CD8-positive, alpha-beta memory T cell (primary cell): ENCODE data around the gene ARID1A. TPM values are rescaled to one million over a fixed set of nuclear protein-coding genes. Genes with fewer than 3 reads are reported as not detected.
A peak's percentile ranks its signal among the peaks of the same experiment; 100 is the strongest.

ENCODE experiments used
- CTCF ChIA-PET: fragments of 350-600 bp; sonication (Branson Sonifier 250); formaldehyde crosslinking; loops from one replicate; lab custom pipeline; 2021; ENCODE audit warnings: antibody characterized with exemption; lab: Charles Lee
- POLR2A ChIA-PET: fragments of 350-600 bp; sonication (Branson Sonifier 250); formaldehyde crosslinking; loops from one replicate; lab custom pipeline; 2021; ENCODE audit warnings: antibody characterized with exemption; lab: Charles Lee
- DNase-seq, 5 donors: peaks; one replicate each; pipeline versions ENCODE4 v3.0.0 to v3.0.0-alpha.2; 2020 to 2022; ENCODE audit warnings: mixed read lengths in 1 of 5
- H3K27ac ChIP-seq: one replicate; pipeline ENCODE4 v1.7.0; 2013; ENCODE audit warnings: low read depth, mild to moderate bottlenecking, low read length, moderate library complexity
- H3K27me3 ChIP-seq: 2 replicates; pipeline ENCODE4 v1.7.0; 2013; ENCODE audit warnings: low read length, mild to moderate bottlenecking; ENCODE audit not compliant: insufficient read depth, poor library complexity, severe bottlenecking
- H3K36me3 ChIP-seq: 2 replicates; pipeline ENCODE4 v1.7.0; 2013; ENCODE audit warnings: mild to moderate bottlenecking, low read length, moderate library complexity; ENCODE audit not compliant: insufficient read depth
- H3K4me1 ChIP-seq: 2 replicates; pipeline ENCODE4 v1.7.0; 2013; ENCODE audit warnings: mild to moderate bottlenecking, low read length, moderate library complexity; ENCODE audit not compliant: insufficient read depth
- H3K4me3 ChIP-seq: 2 replicates; pipeline ENCODE4 v1.7.0; 2013; ENCODE audit warnings: mild to moderate bottlenecking, low read length
- H3K9me3 ChIP-seq: 2 replicates; pipeline ENCODE4 v1.7.0; 2013; ENCODE audit warnings: mild to moderate bottlenecking, low read length
- H3K27ac Mint-ChIP-seq, 8 donors: one replicate each; pipeline ENCODE4 v1.8.0; 2020 to 2021; ENCODE audit warnings: mixed read lengths in 8 of 8, mild to moderate bottlenecking in 6 of 8, inconsistent platforms in 3 of 8, moderate library complexity in 3 of 8
- H3K27me3 Mint-ChIP-seq, 2 donors: one replicate each; pipeline ENCODE4 v1.8.0; 2020 to 2021; ENCODE audit warnings: mixed read lengths in 2 of 2, mild to moderate bottlenecking in 1 of 2, moderate library complexity in 1 of 2
- H3K36me3 Mint-ChIP-seq, 3 donors: one replicate each; pipeline ENCODE4 v1.8.0; 2020 to 2021; ENCODE audit warnings: mixed read lengths in 3 of 3, inconsistent platforms in 1 of 3, mild to moderate bottlenecking in 1 of 3
- H3K4me1 Mint-ChIP-seq, 3 donors: one replicate each; pipeline ENCODE4 v1.8.0; 2020 to 2021; ENCODE audit warnings: mixed read lengths in 3 of 3, inconsistent platforms in 1 of 3, mild to moderate bottlenecking in 1 of 3
- H3K4me3 Mint-ChIP-seq, 7 donors: one replicate each; pipeline ENCODE4 v1.8.0; 2020 to 2021; ENCODE audit warnings: mixed read lengths in 7 of 7, mild to moderate bottlenecking in 6 of 7, moderate library complexity in 4 of 7, inconsistent platforms in 2 of 7
- H3K9me3 Mint-ChIP-seq, 5 donors: one replicate each; pipeline ENCODE4 v1.8.0; 2020 to 2022; ENCODE audit warnings: mixed read lengths in 5 of 5, mild to moderate bottlenecking in 3 of 5, moderate library complexity in 2 of 5, inconsistent platforms in 1 of 5
- polyA plus RNA-seq: library from polyadenylated mRNA; unstranded; fragments of 300-500 nt; fragmentation: Illumina TruSeq; gene quantifications from one replicate; pipeline ENCODE4 v1.2.3, GENCODE V29; 2021
- total RNA-seq, 2 experiments: library from RNA; stranded (reverse); gene quantifications; one replicate each; pipeline ENCODE4 v1.2.3, GENCODE V29; 2021

ARID1A gene
- total and polyA plus RNA-seq, 3 experiments from 2014 or later = 31.6 to 90.9 (median 88.4) TPM

GRCh38 chr1:26706315-26706714 is 10.5 kb downstream of the ARID1A start:
- peaks cover 71% of the 10 kb centered on the region for H3K4me1 ChIP-seq
- H3K4me3 Mint-ChIP-seq = peak overlapping the region; percentile 25 to 73 (median 57)
- no peaks in the 10 kb centered on the region for H3K9me3 ChIP-seq
- no peaks in the 10 kb centered on the region for H3K27me3 Mint-ChIP-seq
- peaks cover 3 to 45% (median 5%) of the 10 kb centered on the region in 3 donors for H3K36me3 Mint-ChIP-seq
- no peak for DNase-seq
- H3K9me3 Mint-ChIP-seq = no peaks in the 10 kb centered on the region
- peak overlapping the region; percentile 4 to 84 (median 70) for H3K27ac Mint-ChIP-seq
- peak overlapping the region; percentile 19 for H3K4me3 ChIP-seq
- ChIA-PET POLR2A (interaction anchor here (0.8 to 2.9 kb wide), 2 partner anchors 9 to 53 kb away, joined by 5 to 10 read pairs; no protein-coding TSS in a partner anchor), CTCF (interaction anchor here (4.2 kb wide), 1 partner anchor 84 kb away, joined by 23 read pairs; no protein-coding TSS in a partner anchor)
- H3K27ac ChIP-seq = no peak overlapping the region
- H3K4me1 Mint-ChIP-seq = peaks cover 20 to 48% (median 43%) of the 10 kb centered on the region in 3 donors
- peaks cover 7% of the 10 kb centered on the region for H3K36me3 ChIP-seq
- H3K27me3 ChIP-seq = no peaks in the 10 kb centered on the region

- Mint-ChIP-seq H3K4me1 (peaks cover 65 to 87% (median 75%) of the 10 kb centered on the region in 3 donors), H3K4me3 (peak overlapping the region in 1 of 7 donors; percentile 2), H3K9me3 (no peaks in the 10 kb centered on the region), H3K36me3 (peaks cover 3 to 71% (median 10%) of the 10 kb centered on the region in 3 donors), H3K27ac (peak overlapping the region in 1 of 8 donors; percentile 8), H3K27me3 (no peaks in the 10 kb centered on the region)
- H3K4me3 ChIP-seq = no peak overlapping the region
- H3K27ac ChIP-seq = no peak overlapping the region
- no peak for DNase-seq
- no peaks in the 10 kb centered on the region for H3K27me3 ChIP-seq
- H3K36me3 ChIP-seq = peaks cover 7% of the 10 kb centered on the region
- no peaks in the 10 kb centered on the region for H3K9me3 ChIP-seq
- ChIA-PET CTCF (no interaction called here), POLR2A (no interaction called here)
- peaks cover 71% of the 10 kb centered on the region for H3K4me1 ChIP-seq
Measured at GRCh38 chr1:26710811-26711210, 15.0 kb downstream of the ARID1A start.

- POLR2A ChIA-PET = no interaction called here
- peaks cover 7% of the 10 kb centered on the region for H3K36me3 ChIP-seq
Measured at GRCh38 chr1:26711777-26712176, 16.0 kb downstream of the ARID1A start.

GRCh38 chr1:26717017-26717491 is 21.2 kb downstream of the ARID1A start:
- no peaks in the 10 kb centered on the region for H3K36me3 ChIP-seq
- no peaks in the 10 kb centered on the region for H3K9me3 ChIP-seq
- H3K27ac ChIP-seq = no peak overlapping the region
- Mint-ChIP-seq H3K4me1 (peaks cover 86 to 95% (median 93%) of the 10 kb centered on the region in 3 donors), H3K9me3 (no peaks in the 10 kb centered on the region), H3K27ac (peak overlapping the region; percentile 19 to 87 (median 60)), H3K27me3 (no peaks in the 10 kb centered on the region), H3K4me3 (peak overlapping the region in 6 of 7 donors; percentile 17 to 72 (median 24)), H3K36me3 (peaks cover 0 to 67% (median 6%) of the 10 kb centered on the region in 3 donors)
- no peak for DNase-seq
- no peaks in the 10 kb centered on the region for H3K27me3 ChIP-seq
- peaks cover 92% of the 10 kb centered on the region for H3K4me1 ChIP-seq
- H3K4me3 ChIP-seq = no peak overlapping the region
- CTCF ChIA-PET = no interaction called here
- POLR2A ChIA-PET = no interaction called here

More at GRCh38 chr1:26711777-26712176, 16.0 kb downstream of the ARID1A start:
- H3K4me3 Mint-ChIP-seq = peak overlapping the region in 1 of 7 donors; percentile 51
- Histone ChIP-seq H3K27me3 (no peaks in the 10 kb centered on the region), H3K9me3 (no peaks in the 10 kb centered on the region), H3K4me3 (no peak overlapping the region), H3K27ac (no peak overlapping the region), H3K4me1 (peaks cover 71% of the 10 kb centered on the region)
- CTCF ChIA-PET = no interaction called here
- H3K36me3 Mint-ChIP-seq = peaks cover 3 to 71% (median 10%) of the 10 kb centered on the region in 3 donors
- no peaks in the 10 kb centered on the region for H3K27me3 Mint-ChIP-seq
- H3K9me3 Mint-ChIP-seq = no peaks in the 10 kb centered on the region
- peak overlapping the region in 4 of 8 donors; percentile 37 to 74 (median 67) for H3K27ac Mint-ChIP-seq
- DNase-seq = no peak
- H3K4me1 Mint-ChIP-seq = peaks cover 73 to 87% (median 74%) of the 10 kb centered on the region in 3 donors

- CTCF ChIA-PET = interaction anchor here (1.1 to 1.3 kb wide), 2 partner anchors 22 to 40 kb away, joined by 3 read pairs; no protein-coding TSS in a partner anchor
Measured at GRCh38 chr1:26719205-26719604, 23.4 kb downstream of the ARID1A start.

GRCh38 chr1:26721669-26722355 is 26.0 kb downstream of the ARID1A start:
- no peaks in the 10 kb centered on the region for H3K9me3 Mint-ChIP-seq
- ChIA-PET CTCF (interaction anchor here (1.4 to 3.4 kb wide), 3 partner anchors 20 to 30 kb away, joined by 3 to 14 read pairs (median 3); no protein-coding TSS in a partner anchor), POLR2A (interaction anchor here (0.6 to 1.2 kb wide), 2 partner anchors 66 to 79 kb away, joined by 3 read pairs; partner anchors contain the start of gene PIGV)
- peaks cover 83 to 93% (median 89%) of the 10 kb centered on the region in 3 donors for H3K4me1 Mint-ChIP-seq
- no peak overlapping the region for H3K27ac ChIP-seq
- no peaks in the 10 kb centered on the region for H3K27me3 Mint-ChIP-seq
- H3K4me3 ChIP-seq = no peak overlapping the region
- H3K27ac Mint-ChIP-seq = peak overlapping the region; percentile 44 to 90 (median 57)
- peaks cover 0 to 29% (median 4%) of the 10 kb centered on the region in 3 donors for H3K36me3 Mint-ChIP-seq
- peaks cover 91% of the 10 kb centered on the region for H3K4me1 ChIP-seq
- DNase-seq = peak in 1 of 5 donors; percentile 46
- peaks cover under 1% of the 10 kb centered on the region for H3K36me3 ChIP-seq
- H3K9me3 ChIP-seq = no peaks in the 10 kb centered on the region
- peak overlapping the region; percentile 23 to 83 (median 45) for H3K4me3 Mint-ChIP-seq
- no peaks in the 10 kb centered on the region for H3K27me3 ChIP-seq

More at GRCh38 chr1:26719205-26719604, 23.4 kb downstream of the ARID1A start:
- no peaks in the 10 kb centered on the region for H3K9me3 ChIP-seq
- peaks cover 89 to 95% (median 93%) of the 10 kb centered on the region in 3 donors for H3K4me1 Mint-ChIP-seq
- no peak overlapping the region for H3K4me3 ChIP-seq
- H3K4me1 ChIP-seq = peaks cover 92% of the 10 kb centered on the region
- H3K4me3 Mint-ChIP-seq = peak overlapping the region in 2 of 7 donors; percentile 4 to 33
- POLR2A ChIA-PET = no interaction called here
- H3K27ac Mint-ChIP-seq = peak overlapping the region in 7 of 8 donors; percentile 18 to 87 (median 66)
- DNase-seq = no peak
- no peaks in the 10 kb centered on the region for H3K36me3 ChIP-seq
- H3K27me3 ChIP-seq = no peaks in the 10 kb centered on the region
- H3K27me3 Mint-ChIP-seq = no peaks in the 10 kb centered on the region
- H3K36me3 Mint-ChIP-seq = peaks cover 0 to 49% (median 1%) of the 10 kb centered on the region in 3 donors
- no peaks in the 10 kb centered on the region for H3K9me3 Mint-ChIP-seq
- no peak overlapping the region for H3K27ac ChIP-seq

GRCh38 chr1:26723013-26723991 is 27.5 kb downstream of the ARID1A start:
- Histone ChIP-seq H3K36me3 (peaks cover 3% of the 10 kb centered on the region), H3K4me3 (peak overlapping the region; percentile 42), H3K27me3 (no peaks in the 10 kb centered on the region), H3K4me1 (peaks cover 91% of the 10 kb centered on the region), H3K27ac (no peak overlapping the region), H3K9me3 (no peaks in the 10 kb centered on the region)
- ChIA-PET CTCF (interaction anchor here (0.6 to 3.4 kb wide), 5 partner anchors 19 to 1175 kb away, joined by 3 to 14 read pairs (median 9); partner anchors contain the start of gene PIGV), POLR2A (interaction anchor here (0.7 to 1.4 kb wide), 4 partner anchors 14 to 65 kb away, joined by 3 to 6 read pairs (median 4); partner anchors contain the start of gene PIGV)
- Mint-ChIP-seq H3K36me3 (peaks cover 0 to 18% (median 4%) of the 10 kb centered on the region in 3 donors), H3K4me1 (peaks cover 84 to 93% (median 89%) of the 10 kb centered on the region in 3 donors), H3K27me3 (no peaks in the 10 kb centered on the region), H3K4me3 (peak overlapping the region; percentile 5 to 84 (median 73)), H3K27ac (peak overlapping the region; percentile 38 to 94 (median 68)), H3K9me3 (no peaks in the 10 kb centered on the region)
- peak; percentile 32 to 56 (median 44) for DNase-seq
